ENCODE measurements around the gene FAM98C. TPM values are rescaled to one million over a fixed set of nuclear protein-coding genes. Genes with fewer than 3 reads are reported as not detected.
"Not testable (repeated sequence)": the region's sequence is repeated elsewhere in the genome, so short reads cannot be mapped to it uniquely, and the experiment has no call there.

The FAM98C gene
- total RNA-seq, 1 donor from 2014 or later = 17.9 TPM

- TF ChIP-seq CTCF (IDR thresholded peaks at IDR 0.05; ENCODE audit: unreplicated experiment) = no peak
Observed at GRCh38 chr19:38425810-38426466, 23.0 kb downstream of the FAM98C start, which contains the start of gene RASGRP4. TSS of gene RASGRP4 (minus strand) at chr19:38426219. CDS start at chr19:38426091, 128 bp downstream.

GRCh38 chr19:38427035-38427677, 24.3 kb downstream of the FAM98C start:
- not testable (repeated sequence) for H3K36me3 Mint-ChIP-seq; H3K9me3 Mint-ChIP-seq; DNase-seq (ENCODE audit: low spot score in 2 of 2, unreplicated experiment in 2 of 2); H3K4me1 Mint-ChIP-seq; H3K27ac Mint-ChIP-seq; H3K4me3 Mint-ChIP-seq
- H3K27me3 Mint-ChIP-seq (ENCODE audit: low read depth) = peaks cover 17% of the 10 kb centered on the region

More at GRCh38 chr19:38425810-38426466, 23.0 kb downstream of the FAM98C start, which contains the start of gene RASGRP4:
- DNase-seq (ENCODE audit: low spot score in 2 of 2, unreplicated experiment in 2 of 2) = no peak
- H3K4me3 Mint-ChIP-seq = peak within 1 kb of the TSS; percentile 53
- H3K27me3 Mint-ChIP-seq (ENCODE audit: low read depth) = peaks cover 17% of the 10 kb centered on the region
- no peaks in the 10 kb centered on the region for H3K9me3 Mint-ChIP-seq
- H3K4me1 Mint-ChIP-seq = peaks cover 6% of the 10 kb centered on the region
- H3K36me3 Mint-ChIP-seq = no peaks in the 10 kb centered on the region
- H3K27ac Mint-ChIP-seq = no peak within 1 kb of the TSS

GRCh38 chr19:38429055-38429810, 26.3 kb downstream of the FAM98C start:
- H3K9me3 Mint-ChIP-seq = no peaks in the 10 kb centered on the region
- H3K27ac Mint-ChIP-seq = no peak overlapping the region
- no peak for DNase-seq (ENCODE audit: low spot score in 2 of 2, unreplicated experiment in 2 of 2)
- H3K4me1 Mint-ChIP-seq = peaks cover 12% of the 10 kb centered on the region
- H3K36me3 Mint-ChIP-seq = no peaks in the 10 kb centered on the region
- TF ChIP-seq CTCF (IDR thresholded peaks at IDR 0.05; ENCODE audit: unreplicated experiment) = no peak
- no peak overlapping the region for H3K4me3 Mint-ChIP-seq
- peaks cover 27% of the 10 kb centered on the region for H3K27me3 Mint-ChIP-seq (ENCODE audit: low read depth)

GRCh38 chr19:38429811-38430156, 26.9 kb downstream of the FAM98C start:
- H3K4me1 Mint-ChIP-seq = peaks cover 14% of the 10 kb centered on the region
- no peak overlapping the region for H3K4me3 Mint-ChIP-seq
- no peak overlapping the region for H3K27ac Mint-ChIP-seq
- DNase-seq (ENCODE audit: low spot score in 2 of 2, unreplicated experiment in 2 of 2) = no peak
- TF ChIP-seq CTCF (IDR thresholded peaks at IDR 0.05; ENCODE audit: unreplicated experiment) = no peak
- no peaks in the 10 kb centered on the region for H3K36me3 Mint-ChIP-seq
- H3K9me3 Mint-ChIP-seq = no peaks in the 10 kb centered on the region
- H3K27me3 Mint-ChIP-seq (ENCODE audit: low read depth) = peaks cover 32% of the 10 kb centered on the region

GRCh38 chr19:38430931-38431330, 28.0 kb downstream of the FAM98C start:
- peaks cover 36% of the 10 kb centered on the region for H3K27me3 Mint-ChIP-seq (ENCODE audit: low read depth)
- no peak overlapping the region for H3K27ac Mint-ChIP-seq
- H3K36me3 Mint-ChIP-seq = no peaks in the 10 kb centered on the region
- DNase-seq (ENCODE audit: low spot score in 2 of 2, unreplicated experiment in 2 of 2) = no peak
- TF ChIP-seq CTCF (IDR thresholded peaks at IDR 0.05; ENCODE audit: unreplicated experiment) = no peak
- peaks cover 12% of the 10 kb centered on the region for H3K4me1 Mint-ChIP-seq
- H3K9me3 Mint-ChIP-seq = no peaks in the 10 kb centered on the region
- no peak overlapping the region for H3K4me3 Mint-ChIP-seq

GRCh38 chr19:38433268-38433733, 30.4 kb downstream of the FAM98C start, which contains the start of gene RYR1:
TSS of gene RYR1 (plus strand) at chr19:38433691. CDS start at chr19:38433830, 139 bp downstream.
- Mint-ChIP-seq H3K4me1 (peaks cover 8% of the 10 kb centered on the region), H3K27me3 (ENCODE audit: low read depth) (peaks cover 31% of the 10 kb centered on the region), H3K36me3 (no peaks in the 10 kb centered on the region), H3K4me3 (no peak within 1 kb of the TSS), H3K9me3 (no peaks in the 10 kb centered on the region), H3K27ac (no peak within 1 kb of the TSS)
- no peak for DNase-seq (ENCODE audit: low spot score in 2 of 2, unreplicated experiment in 2 of 2)
- TF ChIP-seq CTCF (IDR thresholded peaks at IDR 0.05; ENCODE audit: unreplicated experiment) = no peak
